Mesendoderm (in vitro differentiated cells): ENCODE measurements around the gene ADK.

ENCODE experiments used
- DNase-seq: peaks from one replicate; pipeline ENCODE4 v3.0.0; 2013
- H2AK5ac ChIP-seq: 2 replicates; pipeline ENCODE4 v1.6.1; 2013; ENCODE audit warnings: low read length, inconsistent platforms
- H2BK120ac ChIP-seq: 2 replicates; pipeline ENCODE4 v1.6.1; 2013; ENCODE audit warnings: low read depth, mild to moderate bottlenecking, low read length, moderate library complexity, mixed read lengths
- H2BK15ac ChIP-seq: replicated peaks from 2 replicates; pipeline ENCODE4 v1.6.1; 2013; ENCODE audit warnings: low read depth, mild to moderate bottlenecking, moderate library complexity
- H2BK5ac ChIP-seq: 2 replicates; pipeline ENCODE4 v1.6.1; 2013; ENCODE audit warnings: low read length, inconsistent platforms
- H3K18ac ChIP-seq: 2 replicates; pipeline ENCODE4 v1.6.1; 2013; ENCODE audit warnings: mild to moderate bottlenecking, low read length, mixed read lengths
- H3K23ac ChIP-seq: one replicate; pipeline ENCODE4 v1.6.1; 2013; ENCODE audit warnings: low read length
- H3K27ac ChIP-seq: 2 replicates; pipeline ENCODE4 v1.5.1; 2013; ENCODE audit warnings: low read depth, mild to moderate bottlenecking, inconsistent platforms, low read length, moderate library complexity
- H3K27me3 ChIP-seq: 2 replicates; pipeline ENCODE4 v1.6.1; 2013; ENCODE audit warnings: low read length, control low read depth, mild to moderate bottlenecking, inconsistent platforms; ENCODE audit not compliant: insufficient read depth, poor library complexity
- H3K36me3 ChIP-seq: 2 replicates; pipeline ENCODE4 v1.6.1; 2013; ENCODE audit warnings: low read length, inconsistent platforms; ENCODE audit not compliant: control insufficient read depth, insufficient read depth
- H3K4ac ChIP-seq: one replicate; pipeline ENCODE4 v1.6.1; 2013; ENCODE audit warnings: low read depth, mild to moderate bottlenecking, low read length, moderate library complexity
- H3K4me1 ChIP-seq: 2 replicates; pipeline ENCODE4 v1.6.1; 2013; ENCODE audit warnings: low read depth, low read length, inconsistent platforms; ENCODE audit not compliant: control insufficient read depth
- H3K4me2 ChIP-seq: 2 replicates; pipeline ENCODE4 v1.6.1; 2013; ENCODE audit warnings: low read length
- H3K4me3 ChIP-seq: 2 replicates; pipeline ENCODE4 v1.5.1; 2013; ENCODE audit warnings: mild to moderate bottlenecking, low read length
- H3K56ac ChIP-seq: one replicate; pipeline ENCODE4 v1.6.1; 2013; ENCODE audit warnings: low read length
- H3K79me1 ChIP-seq: 2 replicates; pipeline ENCODE4 v1.6.1; 2013; ENCODE audit warnings: low read length, inconsistent platforms
- H3K79me2 ChIP-seq: 2 replicates; pipeline ENCODE4 v1.6.1; 2013; ENCODE audit warnings: mild to moderate bottlenecking, low read length; ENCODE audit not compliant: control insufficient read depth, insufficient read depth
- H3K9ac ChIP-seq: 2 replicates; pipeline ENCODE4 v1.6.1; 2013; ENCODE audit warnings: low read length, inconsistent platforms
- H4K5ac ChIP-seq: one replicate; pipeline ENCODE4 v1.6.1; 2013; ENCODE audit warnings: low read length
- H4K8ac ChIP-seq: one replicate; pipeline ENCODE4 v1.6.1; 2013; ENCODE audit warnings: low read depth, mild to moderate bottlenecking, control low read depth, low read length, moderate library complexity
- WGBS: extraction: QIAGEN DNeasy Blood & Tissue Kit; methylation state at CpG from one replicate; pipeline ENCODE4 v1.1.7; 2013; ENCODE audit warnings: low lambda C conversion rate, missing lambda C conversion rate; ENCODE audit not compliant: insufficient coverage; ENCODE audit errors: extremely low coverage; 5-methylcytosine and 5-hydroxymethylcytosine counted together

Gene ADK

DNA sequence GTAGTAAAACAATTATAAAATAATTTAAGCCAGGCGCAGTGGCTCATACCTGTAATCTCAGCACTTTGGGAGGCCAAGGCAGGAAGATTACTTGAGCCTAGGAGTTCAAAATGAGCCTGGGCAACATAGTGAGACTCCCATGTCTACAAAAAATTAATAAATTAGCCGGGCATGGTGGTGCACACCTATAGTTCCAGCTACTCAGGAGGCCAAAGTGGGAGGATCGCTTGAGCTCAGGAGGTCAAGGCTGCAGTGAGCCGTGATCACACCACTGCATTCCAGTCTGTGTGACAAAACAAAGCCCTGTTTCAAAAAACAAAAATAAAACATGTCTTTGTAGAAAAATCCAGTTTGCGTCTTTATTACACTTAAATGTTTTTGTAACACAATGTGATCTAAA is 533.4 kb downstream of the ADK start:
- no peak overlapping the region for H3K27ac ChIP-seq
- no peaks in the 10 kb centered on the region for H3K79me1 ChIP-seq
- DNase-seq, result no peak
- no peak overlapping the region for H3K4ac ChIP-seq
- no peak overlapping the region for H3K23ac ChIP-seq
- no peaks in the 10 kb centered on the region for H3K4me1 ChIP-seq
- no peak overlapping the region for H2BK15ac ChIP-seq
- H4K5ac ChIP-seq, result no peak overlapping the region
- H4K8ac ChIP-seq, result no peak overlapping the region
- H2AK5ac ChIP-seq, result no peak overlapping the region
- H3K9ac ChIP-seq, result no peak overlapping the region
- no peaks in the 10 kb centered on the region for H3K36me3 ChIP-seq
- WGBS, result no CpG with 5 or more reads among the region's 5 CpGs
- no peaks in the 10 kb centered on the region for H3K27me3 ChIP-seq
- no peak overlapping the region for H2BK120ac ChIP-seq
- no peak overlapping the region for H3K56ac ChIP-seq
- no peak overlapping the region for H3K4me3 ChIP-seq
- no peaks in the 10 kb centered on the region for H3K79me2 ChIP-seq
- H3K4me2 ChIP-seq, result no peak overlapping the region
- H2BK5ac ChIP-seq, result no peak overlapping the region
- H3K18ac ChIP-seq, result no peak overlapping the region

DNA sequence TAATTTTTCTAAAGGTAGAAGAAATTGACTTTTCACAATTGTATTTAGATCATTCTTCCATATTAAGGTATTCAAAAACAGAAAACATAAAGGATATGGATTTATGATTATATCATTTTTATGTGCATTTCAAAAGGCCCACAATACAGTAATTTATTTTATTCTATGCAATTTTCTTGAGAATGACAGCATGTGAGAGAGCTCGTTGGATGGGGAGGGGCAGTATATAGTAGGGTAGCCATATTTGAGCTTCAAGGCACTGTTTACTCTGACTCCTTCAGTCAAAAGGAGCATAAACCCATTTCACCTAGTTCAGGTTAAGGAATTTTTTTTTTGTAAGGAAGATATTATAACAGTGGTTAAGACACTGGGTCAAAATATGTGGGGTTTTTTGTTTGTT is 534.5 kb downstream of the ADK start:
- no peak for DNase-seq
- H2BK15ac ChIP-seq, result no peak overlapping the region
- no peak overlapping the region for H4K5ac ChIP-seq
- H3K36me3 ChIP-seq, result no peaks in the 10 kb centered on the region
- H3K27me3 ChIP-seq, result no peaks in the 10 kb centered on the region
- H3K4me2 ChIP-seq, result no peak overlapping the region
- no peak overlapping the region for H2AK5ac ChIP-seq
- H3K18ac ChIP-seq, result no peak overlapping the region
- no peaks in the 10 kb centered on the region for H3K4me1 ChIP-seq
- H3K79me2 ChIP-seq, result no peaks in the 10 kb centered on the region
- no peak overlapping the region for H3K56ac ChIP-seq
- H2BK5ac ChIP-seq, result no peak overlapping the region
- no peak overlapping the region for H3K27ac ChIP-seq
- no peak overlapping the region for H3K4ac ChIP-seq
- no peaks in the 10 kb centered on the region for H3K79me1 ChIP-seq
- H4K8ac ChIP-seq, result no peak overlapping the region
- H3K9ac ChIP-seq, result no peak overlapping the region
- WGBS, result no CpG with 5 or more reads among the region's 1 CpG
- H3K4me3 ChIP-seq, result no peak overlapping the region
- H3K23ac ChIP-seq, result no peak overlapping the region
- no peak overlapping the region for H2BK120ac ChIP-seq

DNA sequence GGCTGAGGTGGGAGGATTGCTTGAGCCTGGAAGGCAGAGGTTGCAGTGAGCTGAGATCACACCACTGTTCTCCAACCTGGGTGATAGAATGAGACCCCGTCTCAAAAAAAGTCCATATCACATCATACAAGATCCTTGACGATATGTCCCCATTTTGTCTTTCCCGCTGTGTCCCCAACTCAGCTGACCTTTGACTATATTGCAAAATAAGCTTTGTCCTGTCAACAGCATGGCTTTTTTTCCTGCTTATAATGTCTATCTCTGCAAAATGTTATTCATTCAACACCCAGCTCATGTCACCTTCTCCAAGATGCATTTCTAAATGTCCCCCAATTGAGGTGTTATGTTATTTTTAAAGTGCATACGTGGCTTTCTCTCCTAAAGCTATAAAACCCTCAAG is 539.4 kb downstream of the ADK start:
- Histone ChIP-seq H3K36me3 (no peaks in the 10 kb centered on the region), H2BK120ac (no peak overlapping the region), H3K27ac (no peak overlapping the region), H3K4ac (no peak overlapping the region), H2AK5ac (no peak overlapping the region), H3K18ac (no peak overlapping the region), H4K8ac (no peak overlapping the region), H3K4me2 (no peak overlapping the region), H3K23ac (no peak overlapping the region), H3K79me1 (no peaks in the 10 kb centered on the region), H3K27me3 (no peaks in the 10 kb centered on the region), H3K4me1 (no peaks in the 10 kb centered on the region), H3K56ac (no peak overlapping the region), H2BK15ac (no peak overlapping the region), H3K4me3 (no peak overlapping the region), H4K5ac (no peak overlapping the region), H3K79me2 (no peaks in the 10 kb centered on the region), H2BK5ac (no peak overlapping the region), H3K9ac (no peak overlapping the region)
- DNase-seq, result no peak
- no CpG with 5 or more reads among the region's 4 CpGs for WGBS

DNA sequence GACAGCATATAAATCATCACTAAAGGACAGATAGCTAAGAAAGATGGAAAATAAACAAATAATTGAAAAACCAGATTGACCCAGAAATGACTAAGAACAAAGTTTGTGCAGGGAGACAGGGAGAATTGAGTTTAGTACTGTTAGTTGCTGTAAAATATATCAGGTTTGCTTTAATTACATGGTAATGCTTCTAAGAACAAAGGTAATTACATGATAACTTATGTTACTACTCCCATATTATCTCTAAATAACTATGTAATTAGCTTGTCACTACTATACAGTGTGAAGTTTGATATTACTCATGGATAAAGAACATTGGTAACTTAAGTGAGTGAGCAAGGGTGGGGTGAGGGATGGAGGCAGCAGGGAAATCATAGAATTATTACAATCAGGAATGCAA is 540.1 kb downstream of the ADK start:
- Histone ChIP-seq H2BK120ac (no peak overlapping the region), H3K27me3 (no peaks in the 10 kb centered on the region), H2AK5ac (no peak overlapping the region), H3K4ac (no peak overlapping the region), H4K8ac (no peak overlapping the region), H3K18ac (no peak overlapping the region), H3K79me1 (no peaks in the 10 kb centered on the region), H3K27ac (no peak overlapping the region), H3K4me2 (no peak overlapping the region), H3K4me1 (no peaks in the 10 kb centered on the region), H3K56ac (no peak overlapping the region), H4K5ac (no peak overlapping the region), H3K36me3 (no peaks in the 10 kb centered on the region), H3K4me3 (no peak overlapping the region), H3K9ac (no peak overlapping the region), H2BK5ac (no peak overlapping the region), H3K23ac (no peak overlapping the region), H3K79me2 (no peaks in the 10 kb centered on the region), H2BK15ac (no peak overlapping the region)
- DNase-seq, result no peak

DNA sequence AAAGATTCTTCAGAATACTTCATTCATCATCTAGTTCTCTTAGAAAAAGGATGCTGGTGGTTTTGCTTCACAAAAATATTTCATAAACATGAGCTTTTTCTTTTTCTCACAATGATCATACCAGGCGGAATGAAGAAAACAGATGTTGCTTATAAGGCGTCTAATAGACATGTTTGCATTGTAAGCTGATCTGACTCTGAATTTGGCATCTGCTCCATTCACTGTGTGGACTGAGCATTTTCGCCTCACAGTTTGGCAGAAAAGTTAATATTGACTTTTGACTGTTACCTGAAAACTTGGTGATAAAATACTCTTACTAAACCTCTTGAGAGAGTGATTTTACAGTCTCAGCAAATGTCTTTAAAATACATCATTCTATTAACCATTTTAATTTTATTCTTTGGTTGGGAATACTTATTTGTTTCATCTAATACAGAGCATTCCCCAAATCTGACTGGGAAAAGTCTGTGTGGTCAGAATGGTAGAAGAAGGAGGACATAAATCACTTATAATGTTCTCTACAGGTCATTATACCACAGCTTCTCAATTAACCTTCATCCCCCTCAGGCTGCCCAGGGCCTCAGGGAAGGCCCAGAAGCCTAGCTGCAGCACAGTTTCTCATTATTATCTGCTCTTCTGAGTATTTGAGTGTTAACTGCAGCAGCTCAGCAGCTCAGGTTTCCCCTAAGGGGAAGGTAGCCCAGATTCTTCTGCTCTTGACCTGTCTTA is 553.8 kb downstream of the ADK start:
- Histone ChIP-seq H3K23ac (no peak overlapping the region), H3K27me3 (no peaks in the 10 kb centered on the region), H2BK15ac (no peak overlapping the region), H4K8ac (no peak overlapping the region), H3K79me1 (no peaks in the 10 kb centered on the region), H3K18ac (no peak overlapping the region), H2BK5ac (no peak overlapping the region), H3K27ac (no peak overlapping the region), H3K4ac (no peak overlapping the region), H2AK5ac (no peak overlapping the region), H3K36me3 (no peaks in the 10 kb centered on the region), H2BK120ac (no peak overlapping the region), H3K79me2 (no peaks in the 10 kb centered on the region), H3K4me1 (no peaks in the 10 kb centered on the region), H3K56ac (no peak overlapping the region), H3K4me2 (no peak overlapping the region), H3K9ac (no peak overlapping the region), H4K5ac (no peak overlapping the region), H3K4me3 (no peak overlapping the region)
- WGBS, result no CpG with 5 or more reads among the region's 3 CpGs
- DNase-seq, result no peak

DNA sequence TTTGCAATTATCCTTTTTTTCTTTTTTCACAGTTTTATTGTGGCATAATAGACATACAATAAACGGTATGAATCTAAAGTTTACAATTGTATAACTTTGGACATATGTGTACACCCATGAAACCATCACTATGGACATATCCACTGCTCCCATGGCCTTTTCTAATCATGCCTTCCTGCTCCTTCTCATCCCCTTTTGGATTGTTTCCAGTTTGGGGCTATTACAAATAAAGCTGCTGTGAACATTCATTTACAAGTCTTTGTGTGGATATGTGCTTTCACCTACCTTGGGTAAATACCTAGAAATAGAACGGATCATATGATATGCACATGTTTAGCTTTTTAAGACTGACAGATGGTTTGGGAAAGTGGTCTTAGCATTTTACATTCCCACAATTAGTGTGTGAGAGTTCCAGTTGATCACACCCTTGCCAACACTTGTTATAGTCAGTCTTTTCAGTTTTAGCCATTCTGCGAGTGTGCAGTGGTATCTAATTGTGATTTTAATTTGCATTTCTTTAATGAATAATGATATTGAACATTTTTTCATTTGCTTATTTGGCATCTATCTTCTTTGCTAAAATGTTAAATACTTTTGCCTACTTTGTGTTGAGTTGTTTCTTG is 554.4 kb downstream of the ADK start:
- Histone ChIP-seq H3K36me3 (no peaks in the 10 kb centered on the region), H3K4me2 (no peak overlapping the region), H3K79me1 (no peaks in the 10 kb centered on the region), H4K5ac (no peak overlapping the region), H4K8ac (no peak overlapping the region), H2AK5ac (no peak overlapping the region), H2BK120ac (no peak overlapping the region), H3K56ac (no peak overlapping the region), H3K4me1 (no peaks in the 10 kb centered on the region), H2BK15ac (no peak overlapping the region), H3K9ac (no peak overlapping the region), H2BK5ac (no peak overlapping the region), H3K4me3 (no peak overlapping the region), H3K79me2 (no peaks in the 10 kb centered on the region), H3K27ac (no peak overlapping the region), H3K27me3 (no peaks in the 10 kb centered on the region), H3K23ac (no peak overlapping the region), H3K4ac (no peak overlapping the region), H3K18ac (no peak overlapping the region)
- no peak for DNase-seq
- no CpG with 5 or more reads among the region's 3 CpGs for WGBS
